ENCODE measurements around the gene RDX. TPM values are rescaled to one million over a fixed set of nuclear protein-coding genes. Genes with fewer than 3 reads are reported as not detected.

Gene RDX
- total RNA-seq, 1 experiment from 2014 or later = 196 TPM

- Histone ChIP-seq H3F3A (ENCODE audit: insufficient read depth, low read depth) (peaks cover 13% of the 10 kb centered on the region; the same call in 1 of the 2 replicates), H3K4me3 (no peak overlapping the region), H3K36me3 (ENCODE audit: low read depth) (no peaks in the 10 kb centered on the region), H3K9me3 (ENCODE audit: insufficient read depth, low read depth) (no peaks in the 10 kb centered on the region), H3K27ac (peak overlapping the region; percentile 8), H3K4me2 (peak overlapping the region; percentile 14), H4K20me1 (ENCODE audit: insufficient read depth) (no peaks in the 10 kb centered on the region), H3K79me2 (ENCODE audit: low read depth) (no peaks in the 10 kb centered on the region), H3K4me1 (replicated peaks; ENCODE audit: insufficient read depth) (peaks cover 36% of the 10 kb centered on the region), H3K27me3 (ENCODE audit: insufficient read depth, low read depth) (no peaks in the 10 kb centered on the region), H2AFZ (0 out of 2 replicates have a peak overlapping the region, but pooled peaks have one; percentile 9), H3K9me2 (ENCODE audit: insufficient read depth) (no peaks in the 10 kb centered on the region)
- ChIA-PET CTCF (no interaction called here), POLR2A (ENCODE audit: unreplicated experiment) (no interaction called here)
- no peak for TF ChIP-seq CTCF (conservative IDR thresholded peaks at IDR 0.05)
- no peak for TF ChIP-seq EZH2 (IDR thresholded peaks at IDR 0.05; ENCODE audit: low read depth)
- peak in 1 of 2 experiments; percentile 55 for DNase-seq
- intact Hi-C loops (cut with micrococcal nuclease; ENCODE audit: unreplicated experiment) = no loop called here
- BruUV-seq (replicated peaks) = no TSS peak
Measured at GRCh38 chr11:110185121-110185591, 111.3 kb downstream of the RDX start.

DNA sequence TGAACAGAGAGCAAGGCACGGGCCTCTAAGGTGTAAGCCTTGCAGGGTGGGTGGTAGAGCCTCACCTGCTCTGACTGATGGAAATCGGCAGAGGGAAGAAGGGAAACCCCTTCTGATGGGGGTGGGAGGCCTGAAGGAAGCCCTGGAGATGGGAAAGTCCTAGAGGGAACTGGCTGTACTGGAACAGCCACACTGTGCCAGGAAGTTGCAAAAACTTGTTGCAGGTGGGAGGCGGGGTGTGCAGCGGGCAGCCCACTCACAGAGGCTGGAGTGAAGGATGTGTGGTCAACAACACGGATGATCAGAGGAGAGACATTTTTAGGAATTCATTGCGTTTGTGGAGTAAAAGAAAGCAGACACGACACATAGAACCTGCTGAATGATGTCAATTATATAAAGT, 112.0 kb downstream of the RDX start:
- TF ChIP-seq EZH2 (IDR thresholded peaks at IDR 0.05; ENCODE audit: low read depth) (no peak), CTCF (conservative IDR thresholded peaks at IDR 0.05) (no peak)
- BruUV-seq (replicated peaks) = no TSS peak

DNA sequence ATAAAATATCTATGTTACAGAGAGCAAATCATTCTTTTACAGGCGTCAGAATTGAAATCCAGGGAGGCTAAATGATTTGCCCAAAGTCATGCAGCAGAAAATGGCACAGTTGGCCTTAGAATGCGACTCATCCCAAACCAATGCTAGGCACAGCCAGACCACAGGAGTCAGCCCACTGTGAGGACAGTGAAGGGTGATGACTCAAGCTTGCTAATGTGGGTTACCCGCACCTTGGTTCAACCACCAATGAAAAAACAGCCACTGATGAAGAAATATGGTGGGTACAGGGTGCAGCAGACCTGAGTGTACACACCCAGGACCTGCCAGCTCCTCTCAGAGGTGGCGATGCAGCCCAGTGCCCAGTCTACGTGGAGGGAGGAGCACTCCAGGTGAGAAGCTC, 113.5 kb downstream of the RDX start:
- H3K4me3 ChIP-seq = no peak overlapping the region
- no peak for TF ChIP-seq EZH2 (IDR thresholded peaks at IDR 0.05; ENCODE audit: low read depth)
- no peak for TF ChIP-seq CTCF (conservative IDR thresholded peaks at IDR 0.05)
- H3K36me3 ChIP-seq (ENCODE audit: low read depth) = no peaks in the 10 kb centered on the region
- H3K9me2 ChIP-seq (ENCODE audit: insufficient read depth) = no peaks in the 10 kb centered on the region
- ChIA-PET CTCF (no interaction called here), POLR2A (ENCODE audit: unreplicated experiment) (no interaction called here)
- H3K79me2 ChIP-seq (ENCODE audit: low read depth) = no peaks in the 10 kb centered on the region
- intact Hi-C loops (cut with micrococcal nuclease; ENCODE audit: unreplicated experiment) = no loop called here
- peak overlapping the region; percentile 19; the same call in 1 of the 2 replicates for H2AFZ ChIP-seq
- peaks cover 13% of the 10 kb centered on the region; the same call in 1 of the 2 replicates for H3F3A ChIP-seq (ENCODE audit: insufficient read depth, low read depth)
- DNase-seq = peak in 1 of 2 experiments; percentile 54
- no peak overlapping the region; the same call in 1 of the 2 replicates for H3K27ac ChIP-seq
- H3K4me1 ChIP-seq (replicated peaks; ENCODE audit: insufficient read depth) = peaks cover 36% of the 10 kb centered on the region
- no peaks in the 10 kb centered on the region for H4K20me1 ChIP-seq (ENCODE audit: insufficient read depth)
- H3K9me3 ChIP-seq (ENCODE audit: insufficient read depth, low read depth) = no peaks in the 10 kb centered on the region
- H3K27me3 ChIP-seq (ENCODE audit: insufficient read depth, low read depth) = no peaks in the 10 kb centered on the region
- no TSS peak for BruUV-seq (replicated peaks)
- peak overlapping the region; percentile 15; the same call in 1 of the 2 replicates for H3K4me2 ChIP-seq

More for the DNA sequence above, 112.0 kb downstream of the RDX start:
- CTCF ChIA-PET = no interaction called here
- intact Hi-C loops (cut with micrococcal nuclease; ENCODE audit: unreplicated experiment) = no loop called here
- Histone ChIP-seq H3K4me2 (peak overlapping the region; percentile 14), H3K79me2 (ENCODE audit: low read depth) (no peaks in the 10 kb centered on the region), H3K36me3 (ENCODE audit: low read depth) (no peaks in the 10 kb centered on the region), H3K27me3 (ENCODE audit: insufficient read depth, low read depth) (no peaks in the 10 kb centered on the region), H3K27ac (peak overlapping the region; percentile 8; the same call in 1 of the 2 replicates), H3K4me3 (no peak overlapping the region), H3K4me1 (replicated peaks; ENCODE audit: insufficient read depth) (peaks cover 36% of the 10 kb centered on the region), H3K9me3 (ENCODE audit: insufficient read depth, low read depth) (no peaks in the 10 kb centered on the region), H3F3A (ENCODE audit: insufficient read depth, low read depth) (peaks cover 13% of the 10 kb centered on the region; the same call in 1 of the 2 replicates), H4K20me1 (ENCODE audit: insufficient read depth) (no peaks in the 10 kb centered on the region), H2AFZ (no peak overlapping the region), H3K9me2 (ENCODE audit: insufficient read depth) (no peaks in the 10 kb centered on the region)
- no peak for DNase-seq
- POLR2A ChIA-PET (ENCODE audit: unreplicated experiment) = no interaction called here

All from PC-9 (cell line).